GM18870 (cell line): ENCODE data around the gene RASA4B.
"Not testable (repeated sequence)": the region's sequence is repeated elsewhere in the genome, so short reads cannot be mapped to it uniquely, and the experiment has no call there.

Experiments
- ATAC-seq: cut with Tn5 transposase; IDR thresholded peaks from one replicate; pipeline ENCODE4 v1.9.1; 2021; ENCODE audit warnings: moderate library complexity; ENCODE audit not compliant: unreplicated experiment

The RASA4B gene

GRCh38 chr7:102511860-102512522 is 5.6 kb downstream of the RASA4B start:
- ATAC-seq: not testable (repeated sequence)

- not testable (repeated sequence) for ATAC-seq
Measured at GRCh38 chr7:102510575-102510974, 7.0 kb downstream of the RASA4B start.

GRCh38 chr7:102507410-102508088 is 10.0 kb downstream of the RASA4B start:
- not testable (repeated sequence) for ATAC-seq

GRCh38 chr7:102505298-102506185 is 12.0 kb downstream of the RASA4B start:
- not testable (repeated sequence) for ATAC-seq

GRCh38 chr7:102503141-102503540 is 14.4 kb downstream of the RASA4B start:
- not testable (repeated sequence) for ATAC-seq

- ATAC-seq: not testable (repeated sequence)
Measured at GRCh38 chr7:102498321-102498720, 19.3 kb downstream of the RASA4B start.

- not testable (repeated sequence) for ATAC-seq
Measured at GRCh38 chr7:102497308-102497707, 20.3 kb downstream of the RASA4B start.

GRCh38 chr7:102496861-102497260 is 20.7 kb downstream of the RASA4B start:
- not testable (repeated sequence) for ATAC-seq

- not testable (repeated sequence) for ATAC-seq
Measured at GRCh38 chr7:102494473-102495149, 23.0 kb downstream of the RASA4B start.

GRCh38 chr7:102494026-102494425 is 23.6 kb downstream of the RASA4B start:
- ATAC-seq: not testable (repeated sequence)

- not testable (repeated sequence) for ATAC-seq
Measured at GRCh38 chr7:102493220-102493935, 24.2 kb downstream of the RASA4B start.

- not testable (repeated sequence) for ATAC-seq
Measured at GRCh38 chr7:102490529-102491075, 27.0 kb downstream of the RASA4B start.

GRCh38 chr7:102484317-102484716 is 33.3 kb downstream of the RASA4B start:
- not testable (repeated sequence) for ATAC-seq

- not testable (repeated sequence) for ATAC-seq
Measured at GRCh38 chr7:102481962-102482361, 35.6 kb downstream of the RASA4B start.

- ATAC-seq: not testable (repeated sequence)
Measured at GRCh38 chr7:102479982-102480637, 37.5 kb downstream of the RASA4B start.

- peak; percentile 32 for ATAC-seq
Measured at GRCh38 chr7:102479209-102479584, 38.4 kb downstream of the RASA4B start.

GRCh38 chr7:102478314-102479208 is 39.0 kb downstream of the RASA4B start, which contains the start of gene POLR2J:
Gene POLR2J (minus strand): TSS chr7:102478922. CDS start chr7:102478860, 62 bp downstream.
- peak; percentile 74 for ATAC-seq
